GM21381 (cell line): ENCODE measurements around the gene CHAF1B.
"Not testable (repeated sequence)": the region's sequence is repeated elsewhere in the genome, so short reads cannot be mapped to it uniquely, and the experiment has no call there.

Experiments
- ATAC-seq: cut with Tn5 transposase; IDR thresholded peaks from one replicate; pipeline ENCODE4 v1.9.1; 2021; ENCODE audit warnings: mild to moderate bottlenecking, moderate library complexity; ENCODE audit not compliant: unreplicated experiment

CHAF1B gene

DNA sequence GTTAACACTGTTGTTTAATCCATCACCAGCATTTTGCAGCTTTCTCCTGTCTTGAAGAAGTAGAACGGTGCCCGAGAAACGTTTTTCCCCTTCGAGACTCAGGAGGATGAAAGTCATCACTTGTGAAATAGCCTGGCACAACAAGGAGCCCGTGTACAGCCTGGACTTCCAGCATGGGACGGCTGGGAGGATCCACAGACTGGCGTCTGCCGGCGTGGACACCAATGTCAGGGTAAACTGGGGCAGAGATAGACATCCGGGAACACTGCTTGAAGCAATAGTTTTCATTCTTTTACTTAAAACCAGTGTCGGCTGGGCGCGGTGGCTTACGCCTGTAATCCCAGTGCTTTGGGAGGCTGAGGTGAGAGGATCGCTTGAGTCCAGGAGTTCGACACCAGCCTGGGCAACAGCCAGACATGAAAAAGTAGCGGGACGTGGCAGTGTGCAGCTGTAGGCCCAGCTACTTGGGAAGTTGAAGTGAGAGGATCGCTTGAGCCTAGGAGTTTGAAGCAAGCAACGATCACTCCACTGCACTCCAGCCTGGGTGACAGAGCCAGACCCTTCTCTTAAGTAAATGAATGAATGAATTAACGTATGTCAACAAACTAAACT, 945 bp downstream of the CHAF1B start:
- no peak for ATAC-seq

DNA sequence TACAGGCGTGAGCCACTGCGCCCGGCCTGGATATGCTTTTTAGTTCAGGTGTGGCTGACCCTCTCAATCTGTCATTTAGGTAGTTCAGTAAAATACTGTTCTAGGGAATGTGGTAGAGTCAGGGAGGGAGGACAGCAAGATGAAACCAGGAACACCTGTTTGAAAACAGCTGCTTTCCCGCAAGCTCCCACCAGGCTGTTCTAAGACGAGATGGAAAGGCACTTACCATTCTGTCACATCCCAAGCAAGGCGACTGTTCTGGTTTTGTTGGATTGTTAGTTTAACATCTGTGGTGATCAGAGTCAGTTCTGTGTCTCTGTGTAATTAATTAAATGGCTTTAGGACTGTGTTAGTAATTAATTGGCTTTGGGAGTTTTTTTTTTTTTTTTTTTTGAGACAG, 2.9 kb downstream of the CHAF1B start:
- no peak for ATAC-seq

DNA sequence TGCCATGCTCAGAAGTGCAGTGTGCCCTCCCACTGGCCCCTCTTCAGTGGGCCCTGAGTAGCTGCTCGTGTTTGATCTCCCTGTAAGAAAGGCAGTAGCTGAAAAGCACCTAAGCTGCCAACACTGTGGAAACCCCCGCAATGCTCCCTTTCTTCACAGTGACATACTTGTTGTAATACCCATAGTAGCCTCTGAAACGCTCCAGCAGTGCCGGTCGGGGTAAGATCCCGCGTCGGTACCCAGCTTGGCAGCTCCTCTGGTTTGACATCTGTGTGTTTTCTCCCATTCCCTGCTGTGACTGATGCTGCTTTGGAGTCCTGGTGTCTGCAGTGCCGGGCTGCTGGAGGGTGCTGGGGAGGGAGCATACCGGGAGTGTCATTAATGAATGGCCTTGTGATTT, 3.6 kb downstream of the CHAF1B start:
- ATAC-seq: no peak

DNA sequence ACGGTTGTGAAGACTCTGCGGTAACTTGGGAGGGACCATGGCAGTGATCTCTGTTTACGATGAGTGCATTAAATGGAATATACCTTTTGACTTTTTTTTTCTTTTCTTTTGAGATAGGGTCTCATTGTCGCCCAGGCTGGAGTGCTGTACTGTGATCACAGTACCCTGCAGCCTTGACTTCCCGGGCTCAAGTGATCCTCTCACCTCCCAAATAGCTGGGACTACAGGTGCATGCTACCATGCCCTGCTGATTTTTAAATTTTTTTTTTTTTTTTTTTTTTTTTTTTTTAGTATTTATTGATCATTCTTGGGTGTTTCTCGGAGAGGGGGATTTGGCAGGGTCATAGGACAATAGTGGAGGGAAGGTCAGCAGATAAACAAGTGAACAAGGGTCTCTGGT, 6.5 kb downstream of the CHAF1B start:
- ATAC-seq: not testable (repeated sequence)

DNA sequence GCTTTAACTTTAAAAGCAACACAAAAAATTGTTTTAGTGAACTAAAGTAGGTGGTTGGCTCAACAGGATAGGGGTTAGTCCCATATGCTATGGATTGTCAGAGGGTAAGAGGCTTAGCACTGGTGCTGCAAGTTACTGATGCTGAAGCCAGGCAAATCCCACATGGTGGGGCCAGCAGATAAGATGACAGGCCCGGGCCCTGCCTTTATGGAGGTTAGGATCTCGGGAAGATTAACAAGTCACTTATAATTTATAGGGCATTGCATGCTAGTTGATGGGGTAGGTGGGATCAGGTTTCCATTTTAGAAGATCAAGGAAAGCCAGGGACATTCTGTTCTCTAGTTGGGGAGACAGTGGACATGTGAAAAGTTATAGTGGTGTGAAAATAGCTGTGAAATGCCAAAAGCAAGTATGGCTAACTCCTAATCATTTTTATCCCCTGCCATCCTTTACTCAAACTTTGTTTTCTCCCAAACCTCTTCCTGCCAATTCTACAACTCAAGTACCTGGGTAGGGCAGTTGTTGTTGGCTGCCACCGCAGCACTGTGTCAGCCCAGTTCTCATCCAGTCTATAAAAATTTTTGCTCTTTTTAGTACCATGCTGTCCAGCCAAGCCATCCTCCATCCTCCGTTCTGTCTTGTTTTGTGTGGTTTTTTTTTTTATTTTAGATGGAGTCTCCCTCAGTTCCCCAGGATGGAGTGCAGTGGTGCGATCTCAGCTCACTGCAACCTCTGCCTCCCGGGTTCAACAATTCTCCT, 10.3 kb downstream of the CHAF1B start:
- ATAC-seq: no peak

DNA sequence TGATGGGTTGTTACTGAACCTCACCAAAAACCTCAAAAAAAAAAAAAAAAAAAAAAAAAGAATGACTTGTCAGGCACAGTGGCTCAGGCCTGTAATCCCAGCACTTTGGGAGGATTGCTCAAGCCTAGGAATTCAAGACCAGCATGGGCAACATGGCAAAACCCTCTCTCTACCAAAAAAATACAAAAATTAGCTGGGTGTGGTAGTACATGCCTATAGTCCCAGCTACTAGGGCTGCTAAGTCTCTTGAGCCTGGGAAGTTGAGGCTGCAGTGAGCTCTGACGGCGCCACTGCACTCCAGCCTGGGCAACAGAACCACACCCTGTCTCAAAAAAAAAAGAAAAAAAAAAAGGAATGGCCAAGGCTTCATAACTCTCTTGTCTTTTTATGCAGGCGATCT, 11.1 kb downstream of the CHAF1B start:
- no peak for ATAC-seq

DNA sequence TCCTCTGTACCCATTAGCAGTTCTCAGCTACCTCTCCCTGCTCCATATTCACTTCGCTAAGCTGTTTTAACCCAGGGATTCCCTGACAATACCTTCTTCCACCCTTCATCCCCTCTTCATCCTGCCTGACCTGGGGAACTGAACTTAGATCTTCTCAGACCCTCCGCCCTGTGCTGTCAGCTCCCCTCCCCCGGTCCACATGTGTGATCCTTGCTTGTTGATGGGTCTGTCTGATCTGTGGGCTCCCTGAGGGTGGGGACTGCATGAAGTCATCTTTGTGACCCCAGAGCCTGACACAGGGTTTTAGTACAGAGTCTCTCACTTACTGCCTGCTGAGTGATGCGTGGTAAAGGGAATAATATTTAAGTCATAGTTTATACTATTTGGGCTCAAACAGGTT, 11.8 kb downstream of the CHAF1B start:
- no peak for ATAC-seq

DNA sequence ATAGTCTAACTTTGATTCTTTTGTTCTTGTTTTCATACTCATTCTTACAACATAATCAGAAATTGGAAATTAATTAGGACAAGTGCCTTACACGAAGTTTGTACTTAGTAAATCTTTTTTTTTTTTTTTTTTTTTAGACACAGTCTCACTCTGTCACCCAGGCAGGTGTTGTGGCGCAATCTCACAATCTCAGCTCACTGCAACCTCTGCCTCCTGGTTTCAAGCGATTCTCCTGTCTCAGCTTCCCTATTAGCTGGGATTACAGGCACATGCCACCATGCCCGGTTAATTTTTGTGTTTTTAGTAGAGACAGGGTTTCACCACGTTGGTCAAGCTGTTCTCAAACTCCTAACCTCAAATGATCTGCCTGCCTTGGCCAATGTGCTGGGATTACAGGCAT, 12.4 kb downstream of the CHAF1B start:
- ATAC-seq: no peak

DNA sequence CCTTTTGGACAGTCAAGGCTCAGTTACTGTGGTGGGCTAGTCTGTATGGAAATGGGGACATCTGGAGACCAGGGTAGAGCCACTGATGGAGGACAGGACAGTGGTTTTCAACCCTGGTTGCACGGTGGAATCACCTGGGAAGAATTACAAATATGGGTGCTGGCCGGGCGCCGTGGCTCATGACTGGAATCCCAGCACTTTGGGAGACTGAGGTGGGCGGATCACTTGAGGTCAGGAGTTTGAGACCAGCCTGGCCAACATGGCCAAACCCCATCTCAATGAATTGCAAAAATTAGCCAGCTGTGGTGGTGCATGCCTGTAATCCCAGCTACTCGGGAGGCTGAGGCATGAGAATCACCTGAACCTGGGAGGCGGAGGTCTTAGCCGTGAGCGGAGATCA, 14.5 kb downstream of the CHAF1B start:
- not testable (repeated sequence) for ATAC-seq

DNA sequence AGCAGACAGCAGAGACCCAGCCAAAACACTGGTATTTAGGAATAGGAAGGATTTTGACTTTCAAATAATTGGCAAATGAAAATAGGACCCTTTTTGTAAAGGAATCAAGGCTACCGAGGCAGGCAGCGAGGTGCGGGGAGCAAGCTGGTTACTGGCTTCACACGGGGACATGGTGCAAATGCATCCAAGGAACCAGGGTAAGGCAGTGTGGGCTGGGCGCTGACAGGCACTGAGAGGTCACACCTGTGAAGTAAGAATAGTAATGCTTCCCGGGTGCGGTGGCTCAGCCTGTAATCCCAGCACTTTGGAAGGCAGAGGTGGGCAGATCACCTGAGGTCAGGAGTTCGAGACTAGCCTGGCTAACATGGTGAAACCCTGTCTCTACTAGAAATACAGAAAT, 15.5 kb downstream of the CHAF1B start:
- ATAC-seq: no peak

DNA sequence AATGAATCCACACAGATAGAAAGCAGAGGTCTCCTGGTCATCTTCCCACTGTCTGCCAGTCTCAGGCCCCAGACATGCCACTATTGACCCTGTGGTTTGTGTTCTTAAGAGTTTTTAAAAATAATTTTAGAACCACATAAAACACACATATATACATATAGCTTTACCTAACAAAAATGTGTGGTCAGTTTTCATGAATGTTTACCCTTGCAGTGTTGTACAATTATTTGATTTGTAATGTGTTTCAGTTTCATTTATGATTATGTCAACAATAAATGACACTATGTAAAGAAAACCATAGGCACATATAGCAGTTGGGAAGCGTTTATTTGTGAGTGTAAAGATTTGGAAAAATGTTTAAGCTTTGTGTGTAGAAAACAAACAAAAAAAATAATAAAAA, 17.1 kb downstream of the CHAF1B start:
- ATAC-seq: no peak

DNA sequence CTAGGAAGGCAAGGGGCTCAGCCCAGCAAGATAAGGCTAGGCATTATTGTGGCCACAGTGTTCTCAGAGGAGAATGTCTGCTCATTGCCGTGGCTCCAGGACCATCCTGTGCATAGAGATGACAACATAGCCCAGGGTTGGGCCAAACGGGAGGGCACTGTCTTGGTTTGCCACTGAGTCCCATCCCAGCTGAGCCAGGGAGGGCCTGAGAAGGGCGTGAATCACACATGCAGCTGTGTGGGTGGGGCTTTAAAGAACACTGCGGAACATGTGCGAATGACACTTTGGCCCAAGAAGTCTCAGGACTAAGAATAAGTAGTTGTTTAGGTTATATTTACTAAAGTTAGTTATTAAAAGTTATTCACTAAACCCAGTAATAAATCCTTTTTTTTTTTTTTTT, 18.5 kb downstream of the CHAF1B start:
- ATAC-seq: no peak

DNA sequence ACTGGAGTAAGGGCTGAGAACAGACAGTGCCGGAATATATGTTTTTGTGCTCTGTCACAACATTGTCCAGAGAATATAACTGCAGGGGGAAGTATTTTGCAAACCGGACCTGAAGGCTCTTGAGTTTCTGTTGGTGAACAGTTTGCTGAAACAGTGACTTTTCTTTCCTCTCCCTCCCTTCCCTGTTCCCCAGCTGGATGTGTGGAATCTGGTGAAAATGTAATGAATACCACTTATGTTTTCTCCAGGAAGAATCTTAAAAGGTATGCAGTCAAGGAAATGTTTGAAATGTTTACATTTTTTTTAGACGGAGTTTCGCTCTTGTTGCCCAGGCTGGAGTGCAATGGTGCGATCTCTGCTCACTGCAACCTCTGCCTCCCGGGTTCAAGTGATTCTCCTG, 23.4 kb downstream of the CHAF1B start:
- ATAC-seq: no peak

DNA sequence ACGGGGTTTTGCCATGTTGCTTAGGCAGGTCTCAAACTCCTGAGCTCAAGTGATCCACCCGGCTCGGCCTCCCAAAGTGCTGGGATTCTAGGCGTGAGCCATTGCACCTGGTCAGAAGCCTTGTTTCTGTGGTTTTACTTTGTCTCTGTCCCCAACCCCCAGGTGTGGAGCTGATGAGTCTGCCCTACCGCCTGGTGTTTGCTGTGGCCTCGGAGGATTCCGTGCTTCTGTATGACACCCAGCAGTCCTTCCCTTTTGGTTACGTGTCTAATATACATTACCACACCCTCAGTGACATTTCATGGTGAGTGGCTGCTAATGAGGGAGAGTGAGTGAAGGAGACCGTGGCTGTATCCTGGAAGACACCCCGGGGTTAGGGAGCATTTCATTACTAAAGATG, 26.1 kb downstream of the CHAF1B start:
- no peak for ATAC-seq

DNA sequence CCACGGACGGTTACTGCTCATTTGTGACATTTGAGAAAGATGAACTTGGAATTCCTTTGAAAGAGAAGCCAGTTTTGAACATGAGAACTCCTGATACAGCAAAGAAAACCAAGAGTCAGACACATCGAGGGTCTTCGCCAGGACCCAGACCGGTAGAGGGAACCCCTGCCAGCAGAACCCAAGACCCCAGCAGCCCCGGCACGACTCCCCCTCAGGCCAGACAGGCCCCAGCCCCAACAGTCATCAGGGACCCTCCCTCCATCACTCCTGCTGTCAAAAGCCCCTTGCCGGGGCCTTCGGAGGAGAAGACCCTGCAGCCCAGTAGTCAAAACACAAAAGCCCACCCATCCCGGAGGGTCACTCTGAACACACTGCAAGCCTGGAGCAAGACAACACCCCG, 27.7 kb downstream of the CHAF1B start:
- ATAC-seq: no peak

DNA sequence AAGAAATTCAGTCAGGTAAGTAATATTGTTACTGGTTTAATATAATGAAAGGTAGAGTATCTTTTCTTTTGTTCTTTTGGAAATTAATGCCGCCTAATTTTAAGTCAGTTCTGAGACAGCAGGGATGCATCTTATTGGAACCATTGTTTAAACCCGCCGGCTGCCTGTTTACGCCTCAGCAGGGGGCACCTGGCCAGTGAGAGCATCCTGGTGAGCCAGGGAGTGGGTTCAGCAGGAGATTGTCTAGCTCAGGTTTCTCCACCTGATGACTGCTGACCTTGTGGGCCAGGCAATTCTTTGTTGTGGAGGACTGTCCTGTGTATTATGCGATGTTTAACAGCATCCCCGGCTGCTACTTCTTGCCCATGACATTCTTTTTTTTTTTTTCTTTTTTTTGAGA, 30.2 kb downstream of the CHAF1B start:
- no peak for ATAC-seq

DNA sequence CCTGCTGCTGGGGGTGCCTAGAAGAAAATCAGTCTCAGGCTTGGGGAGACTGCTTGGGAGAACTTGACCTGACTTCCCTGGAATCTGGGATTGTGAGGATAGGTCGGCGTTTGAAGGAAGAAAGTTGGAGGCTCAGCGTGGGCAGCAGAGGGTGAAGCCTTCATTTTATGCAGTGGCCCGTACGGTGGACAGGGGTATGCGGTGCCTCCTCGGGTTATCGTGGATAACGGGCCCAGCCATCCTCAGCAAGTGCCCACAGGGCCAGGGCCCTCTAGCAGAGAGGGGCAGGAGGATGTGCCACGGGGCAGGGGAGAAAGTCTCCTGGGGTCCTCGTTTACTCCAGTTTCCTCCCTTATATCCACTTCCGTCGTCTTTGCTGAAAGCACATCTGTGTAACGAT, 34.0 kb downstream of the CHAF1B start:
- no peak for ATAC-seq

DNA sequence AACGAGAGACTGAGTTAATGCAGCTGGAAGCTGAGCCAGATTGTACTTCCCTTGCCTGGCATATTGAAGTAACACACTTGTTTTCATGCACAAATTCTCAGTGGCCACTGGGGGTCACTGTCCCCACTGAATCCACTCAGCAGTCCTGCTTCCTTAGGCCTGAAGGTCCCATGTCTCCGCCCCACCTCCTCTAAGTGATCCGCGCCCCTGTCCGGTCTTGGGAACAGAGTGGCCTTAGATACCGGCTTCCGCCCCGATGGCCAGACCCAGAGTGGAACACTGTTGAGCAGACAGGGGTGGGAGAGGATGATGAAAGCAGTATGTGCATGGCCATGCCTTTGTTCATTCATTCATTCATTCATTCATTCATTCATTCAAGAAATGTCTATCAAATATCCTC, 34.8 kb downstream of the CHAF1B start:
- no peak for ATAC-seq

DNA sequence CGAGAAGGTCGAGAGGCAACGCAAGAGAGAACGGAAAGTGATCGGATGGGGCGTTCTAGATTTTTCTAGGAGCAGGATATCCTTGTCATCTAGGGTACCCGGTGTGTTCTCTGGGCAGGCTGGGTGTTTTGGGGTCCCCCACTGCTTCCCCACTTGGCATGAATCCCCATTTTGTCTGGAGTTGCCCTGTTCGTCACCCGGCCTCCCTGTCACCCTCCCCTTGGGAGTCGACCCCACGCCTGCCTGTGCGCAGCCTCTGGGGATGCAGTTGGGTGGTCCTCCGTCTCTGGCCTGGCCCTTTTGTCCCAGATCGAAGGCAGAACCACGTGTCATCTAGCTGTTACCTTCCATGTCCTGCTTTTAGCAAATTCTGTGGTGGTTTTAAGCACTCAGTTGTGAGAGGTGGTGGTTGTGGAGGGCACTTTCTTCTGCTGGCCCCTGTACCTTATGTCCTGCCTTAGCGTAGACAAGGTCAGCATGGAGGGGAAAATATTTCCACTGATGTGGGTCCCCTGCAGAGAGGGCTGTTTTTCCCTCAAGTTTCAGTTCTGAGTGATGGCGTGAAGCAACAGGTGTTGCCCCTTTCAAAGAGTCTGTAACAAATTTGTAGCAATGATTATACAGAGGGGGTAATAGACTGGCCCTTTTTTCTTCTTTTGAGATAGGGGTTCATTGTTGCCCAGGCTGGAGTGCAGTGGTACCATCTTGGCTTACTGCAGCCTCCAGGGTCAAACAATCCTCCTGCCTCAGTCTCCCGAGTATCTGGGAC, 35.6 kb downstream of the CHAF1B start:
- ATAC-seq: no peak

DNA sequence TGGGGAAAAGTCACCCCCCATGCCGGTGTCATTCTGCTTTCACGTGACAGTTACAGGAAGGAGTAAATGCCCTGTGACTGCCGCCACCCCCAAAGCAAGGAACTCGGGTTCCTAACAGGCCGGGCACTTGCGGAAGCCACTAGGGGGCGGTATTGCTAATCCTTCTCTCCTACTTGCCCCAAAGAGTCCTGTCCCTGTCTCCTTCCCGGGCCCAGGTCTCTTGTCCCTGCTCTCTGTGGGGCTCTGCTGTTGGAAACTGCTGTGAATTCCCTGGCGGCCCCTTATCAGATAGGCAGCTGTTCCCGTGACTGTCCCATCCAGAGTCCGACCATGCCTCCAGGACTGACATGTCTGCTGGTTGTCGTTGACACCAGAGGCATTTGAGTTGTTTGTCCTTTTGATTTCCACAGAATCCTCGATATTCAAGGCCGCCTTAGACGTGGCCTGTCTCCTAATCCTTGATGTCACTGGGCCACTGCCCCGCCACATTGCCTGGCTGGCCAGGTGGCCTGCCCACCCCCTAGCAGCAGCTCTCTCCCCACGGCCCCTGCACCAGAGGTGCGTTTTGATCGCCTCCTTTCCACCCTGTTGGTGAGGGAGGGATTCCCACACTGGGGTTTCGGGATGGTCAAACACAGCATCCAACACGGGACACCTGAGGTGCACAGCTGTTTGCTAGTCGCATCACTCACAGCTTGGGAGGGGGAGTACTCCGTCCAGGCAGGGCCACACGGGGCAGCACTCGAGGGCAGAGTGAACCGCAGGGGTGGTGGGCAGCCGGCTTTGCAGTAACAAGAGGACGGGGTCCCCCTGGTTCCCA, 37.3 kb downstream of the CHAF1B start:
- no peak for ATAC-seq

DNA sequence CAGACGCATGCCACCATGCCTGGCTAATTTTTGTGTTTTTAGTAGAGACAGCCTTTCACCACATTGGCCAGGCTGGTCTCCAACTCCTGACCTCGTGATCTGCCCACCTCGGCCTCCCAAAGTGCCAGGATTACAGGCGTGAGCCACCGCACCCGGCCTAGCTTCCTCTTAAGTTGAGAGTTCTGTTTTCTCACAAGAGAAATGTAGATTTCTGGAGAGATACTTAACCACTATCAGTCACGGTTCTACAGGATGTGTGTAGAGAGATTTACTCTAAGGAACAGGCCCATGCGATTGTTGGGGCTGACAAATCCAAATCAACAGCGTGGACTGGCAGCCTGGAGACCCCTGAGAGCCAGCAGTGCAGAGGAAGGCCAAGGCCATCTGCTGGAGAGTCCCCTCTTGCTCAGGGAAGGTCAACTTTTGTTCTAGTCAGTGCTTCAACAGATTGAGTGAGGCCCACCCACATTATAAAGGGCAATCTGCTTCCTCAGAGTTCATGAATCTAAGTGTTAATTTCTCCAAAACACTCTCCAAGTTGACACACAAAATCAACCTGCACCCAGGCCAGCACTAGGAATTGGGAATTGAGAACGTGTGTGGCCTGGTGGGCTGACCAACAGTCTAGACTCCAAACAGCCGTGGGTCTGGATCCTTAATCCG, 38.7 kb downstream of the CHAF1B start:
- ATAC-seq: no peak
